ENCODE results near the gene USP9X.

GRCh38 chrX:41275661-41276609 lies 190.7 kb downstream of the USP9X start:
- TF ChIP-seq, protein P1, sequence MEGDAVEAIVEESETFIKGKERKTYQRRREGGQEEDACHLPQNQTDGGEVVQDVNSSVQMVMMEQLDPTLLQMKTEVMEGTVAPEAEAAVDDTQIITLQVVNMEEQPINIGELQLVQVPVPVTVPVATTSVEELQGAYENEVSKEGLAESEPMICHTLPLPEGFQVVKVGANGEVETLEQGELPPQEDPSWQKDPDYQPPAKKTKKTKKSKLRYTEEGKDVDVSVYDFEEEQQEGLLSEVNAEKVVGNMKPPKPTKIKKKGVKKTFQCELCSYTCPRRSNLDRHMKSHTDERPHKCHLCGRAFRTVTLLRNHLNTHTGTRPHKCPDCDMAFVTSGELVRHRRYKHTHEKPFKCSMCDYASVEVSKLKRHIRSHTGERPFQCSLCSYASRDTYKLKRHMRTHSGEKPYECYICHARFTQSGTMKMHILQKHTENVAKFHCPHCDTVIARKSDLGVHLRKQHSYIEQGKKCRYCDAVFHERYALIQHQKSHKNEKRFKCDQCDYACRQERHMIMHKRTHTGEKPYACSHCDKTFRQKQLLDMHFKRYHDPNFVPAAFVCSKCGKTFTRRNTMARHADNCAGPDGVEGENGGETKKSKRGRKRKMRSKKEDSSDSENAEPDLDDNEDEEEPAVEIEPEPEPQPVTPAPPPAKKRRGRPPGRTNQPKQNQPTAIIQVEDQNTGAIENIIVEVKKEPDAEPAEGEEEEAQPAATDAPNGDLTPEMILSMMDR (IDR thresholded peaks at IDR 0.05; ENCODE audit: insufficient read depth, low read length, poor library complexity, severe bottlenecking) = peak; percentile 17
- no peak for TF ChIP-seq EZH2phosphoT487 (conservative IDR thresholded peaks at IDR 0.05; ENCODE audit: low read length)
